C4-2B (cell line): ENCODE measurements around the gene FXR2.

Experiments used
- CTCF ChIP-seq: fragments of 450-650 bp; conservative IDR thresholded peaks from 2 replicates; pipeline ENCODE4 v1.5.1; 2017; ENCODE audit warnings: mild to moderate bottlenecking
- ZFX ChIP-seq: fragments of 450-650 bp; IDR thresholded peaks from 2 replicates; pipeline ENCODE4 v1.6.1; 2017

GRCh38 chr17:7553356-7553755 is 61.3 kb downstream of the FXR2 start:
- TF ChIP-seq CTCF: no peak
- no peak for TF ChIP-seq ZFX
